Epithelial cell of proximal tubule (primary cell): Measurements from ENCODE around the gene WDFY2. TPM values are rescaled to one million over a fixed set of nuclear protein-coding genes. Genes with fewer than 3 reads are reported as not detected.

ENCODE experiments used
- DNase-seq: peaks from one replicate; pipeline ENCODE4 v3.0.0-alpha.2; 2011; ENCODE audit warnings: low read depth
- H3K4me3 ChIP-seq: 2 replicates; pipeline ENCODE4 v1.5.1; 2011; ENCODE audit warnings: low read depth, mild to moderate bottlenecking, low read length
- total RNA-seq: library from RNA; depleted of rRNA; stranded (reverse); fragments of >200 nt; gene quantifications from 2 replicates; pipeline ENCODE4 v1.2.3, GENCODE V29; 2015
- TF ChIP-seq, protein P1 (sequence below): conservative IDR thresholded peaks from 2 replicates; pipeline ENCODE4 v1.5.1; 2012; ENCODE audit warnings: low read depth, mild to moderate bottlenecking, low read length

Gene WDFY2
- total RNA-seq, 1 donor from 2014 or later, result 5.1 TPM

DNA sequence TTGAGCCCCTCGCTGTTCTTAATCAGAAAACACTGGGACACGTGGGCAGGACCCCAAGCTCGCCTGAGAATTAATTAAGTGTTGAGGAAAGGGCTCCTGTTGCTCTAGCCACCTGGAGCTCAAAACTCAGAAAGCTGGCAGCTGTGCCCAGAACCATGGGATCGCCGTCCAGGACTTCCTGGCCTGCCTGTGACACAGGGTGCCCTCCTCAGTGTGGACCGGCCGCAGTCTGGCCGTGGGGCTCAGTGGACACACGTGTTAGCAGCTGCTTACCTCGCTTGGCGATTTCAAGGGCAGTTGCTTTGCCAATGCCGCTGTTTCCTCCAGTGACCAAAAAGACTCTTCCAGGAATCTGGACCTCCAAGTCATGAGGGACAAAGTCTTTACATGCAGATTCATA, 215.0 kb downstream of the WDFY2 start:
- TF ChIP-seq, protein P1, sequence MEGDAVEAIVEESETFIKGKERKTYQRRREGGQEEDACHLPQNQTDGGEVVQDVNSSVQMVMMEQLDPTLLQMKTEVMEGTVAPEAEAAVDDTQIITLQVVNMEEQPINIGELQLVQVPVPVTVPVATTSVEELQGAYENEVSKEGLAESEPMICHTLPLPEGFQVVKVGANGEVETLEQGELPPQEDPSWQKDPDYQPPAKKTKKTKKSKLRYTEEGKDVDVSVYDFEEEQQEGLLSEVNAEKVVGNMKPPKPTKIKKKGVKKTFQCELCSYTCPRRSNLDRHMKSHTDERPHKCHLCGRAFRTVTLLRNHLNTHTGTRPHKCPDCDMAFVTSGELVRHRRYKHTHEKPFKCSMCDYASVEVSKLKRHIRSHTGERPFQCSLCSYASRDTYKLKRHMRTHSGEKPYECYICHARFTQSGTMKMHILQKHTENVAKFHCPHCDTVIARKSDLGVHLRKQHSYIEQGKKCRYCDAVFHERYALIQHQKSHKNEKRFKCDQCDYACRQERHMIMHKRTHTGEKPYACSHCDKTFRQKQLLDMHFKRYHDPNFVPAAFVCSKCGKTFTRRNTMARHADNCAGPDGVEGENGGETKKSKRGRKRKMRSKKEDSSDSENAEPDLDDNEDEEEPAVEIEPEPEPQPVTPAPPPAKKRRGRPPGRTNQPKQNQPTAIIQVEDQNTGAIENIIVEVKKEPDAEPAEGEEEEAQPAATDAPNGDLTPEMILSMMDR, result no peak
- no peak for DNase-seq
- H3K4me3 ChIP-seq, result no peak overlapping the region

DNA sequence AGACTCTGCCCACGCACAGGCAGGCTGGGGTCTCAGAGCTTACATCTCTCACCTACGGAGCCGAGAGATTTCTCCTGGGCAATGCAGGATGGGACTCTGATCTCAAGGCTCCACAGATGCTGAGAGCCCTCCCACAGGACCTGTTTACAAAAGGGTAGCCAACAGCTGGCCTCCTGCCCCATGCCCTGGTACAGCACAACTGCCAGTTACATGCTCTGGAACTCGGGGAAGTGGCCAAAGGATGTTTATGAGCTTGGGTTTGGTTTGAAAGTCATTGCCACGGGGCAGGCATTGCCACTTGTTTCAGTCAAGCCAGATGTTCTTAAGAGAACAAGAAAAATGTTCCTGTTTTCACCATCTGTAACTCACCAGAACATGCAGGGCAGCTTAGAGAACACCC, 216.2 kb downstream of the WDFY2 start:
- TF ChIP-seq, protein P1, result no peak
- DNase-seq, result no peak
- no peak overlapping the region for H3K4me3 ChIP-seq

GRCh38 chr13:51801631-51802099, 217.4 kb downstream of the WDFY2 start:
- H3K4me3 ChIP-seq, result no peak overlapping the region
- no peak for DNase-seq
- TF ChIP-seq, protein P1, result no peak

DNA sequence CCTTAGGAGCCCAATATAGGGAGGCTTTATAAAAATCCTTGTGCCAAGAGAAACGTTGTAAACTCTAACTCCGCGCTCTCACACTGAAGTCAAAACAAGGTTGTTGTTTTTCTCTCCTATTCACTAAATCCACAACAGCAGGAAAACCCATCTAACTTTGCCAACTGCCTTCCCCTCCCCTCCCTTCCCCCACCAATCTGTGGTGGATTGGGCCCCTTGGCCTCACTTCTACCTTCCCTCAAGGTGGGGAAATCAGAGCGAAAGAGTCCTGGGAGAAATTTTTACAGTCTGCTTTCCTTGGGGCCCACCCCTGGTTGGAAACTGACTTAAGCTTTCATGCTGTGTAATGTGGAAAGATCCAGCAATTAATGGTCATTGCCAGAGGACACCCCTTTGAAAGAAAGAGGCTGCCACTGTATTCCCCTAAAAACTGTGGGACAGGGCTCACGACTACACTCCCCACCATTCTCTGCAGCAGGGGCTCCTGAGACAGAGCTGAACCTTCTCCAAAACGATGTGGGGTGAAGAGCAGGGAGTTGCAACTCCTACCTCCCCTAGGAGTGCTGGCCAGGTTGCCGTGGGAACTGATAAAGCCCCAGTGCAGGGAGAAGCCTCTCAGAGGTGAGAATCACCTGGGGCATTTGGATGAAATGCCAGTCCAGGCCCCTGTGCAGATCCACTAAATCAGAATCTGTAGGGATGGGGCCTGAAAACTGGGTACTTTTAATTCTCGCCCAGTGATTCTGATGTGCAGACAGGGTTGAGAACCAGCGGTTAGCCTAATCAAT, 218.6 kb downstream of the WDFY2 start:
- no peak for DNase-seq
- H3K4me3 ChIP-seq, result peak overlapping the region; percentile 82
- TF ChIP-seq, protein P1, result no peak

DNA sequence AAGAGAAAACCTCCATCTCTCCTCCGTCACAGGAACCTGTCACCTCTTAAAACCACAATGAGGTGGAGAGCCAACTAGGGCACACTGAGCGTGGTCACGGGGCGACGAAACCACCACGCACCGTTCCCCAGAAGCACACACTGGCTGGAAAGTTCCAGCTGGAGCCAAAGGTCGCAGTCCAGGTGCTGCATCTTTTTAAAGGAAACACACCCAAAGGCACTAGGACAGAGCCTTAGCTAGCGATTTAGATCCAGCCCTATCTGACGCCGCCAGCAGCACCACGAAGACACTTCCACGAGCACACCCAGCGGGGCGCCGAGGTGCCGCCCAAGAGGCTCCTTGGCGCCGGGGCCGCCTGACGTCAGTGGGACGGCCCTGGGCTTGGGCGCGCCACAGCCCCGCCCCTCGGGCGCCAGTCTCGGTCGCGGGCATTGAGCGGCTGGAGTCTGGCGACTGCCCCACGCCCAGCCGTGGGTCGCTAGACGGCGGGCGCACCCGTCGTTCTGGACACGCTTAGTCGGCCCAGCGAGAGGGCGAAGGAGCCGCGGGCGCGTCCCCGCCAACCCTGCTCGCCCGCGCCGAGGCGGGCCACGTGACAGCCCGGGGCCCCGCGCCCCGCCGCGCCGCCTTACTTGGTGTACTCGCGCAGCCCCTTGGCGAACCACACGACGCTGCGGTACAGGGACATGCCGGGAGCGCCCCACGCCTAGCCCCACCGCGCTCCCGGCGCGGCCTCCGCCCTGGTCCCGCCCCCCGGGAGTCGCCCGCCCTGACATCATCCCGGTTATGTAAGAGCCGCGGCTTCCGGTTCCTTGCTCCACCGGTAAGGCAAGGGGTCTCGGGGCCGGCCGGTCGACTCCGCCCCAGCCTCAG, 219.4 kb downstream of the WDFY2 start, which contains the start of gene DHRS12:
Gene DHRS12 (minus strand): TSS at position 742 of the 873 bp plus-strand sequence. CDS start 4,504 bp downstream, outside the sequence.
- TF ChIP-seq, protein P1, result no peak
- peak within 1 kb of the TSS; percentile 82 for H3K4me3 ChIP-seq
- DNase-seq, result no peak

- TF ChIP-seq, protein P1, result no peak
- peak overlapping the region; percentile 82 for H3K4me3 ChIP-seq
- DNase-seq, result no peak
Measured at GRCh38 chr13:51804295-51805172, 220.3 kb downstream of the WDFY2 start.
